ENCODE measurements around the gene ZNF106.

Gene ZNF106

GRCh38 chr15:42409011-42409410, 81.9 kb downstream of the ZNF106 start:
- H3K4me1 ChIP-seq (ENCODE audit: insufficient read depth, low read length, poor library complexity, severe bottlenecking) = no peaks in the 10 kb centered on the region
- H3K9me3 ChIP-seq (ENCODE audit: insufficient read depth, low read depth, low read length) = no peaks in the 10 kb centered on the region
- no peak overlapping the region for H3K9ac ChIP-seq (ENCODE audit: low read depth, low read length, poor library complexity, severe bottlenecking)
- no peak overlapping the region for H3K4me2 ChIP-seq (ENCODE audit: low read depth, low read length, poor library complexity, severe bottlenecking)
- peaks cover 4% of the 10 kb centered on the region; the same call in 1 of the 2 replicates for H3K36me3 ChIP-seq (ENCODE audit: insufficient read depth, low read length)
- no peaks in the 10 kb centered on the region for H3K9me2 ChIP-seq (replicated peaks; ENCODE audit: low read depth, low read length)
- no peak overlapping the region for H2AFZ ChIP-seq (ENCODE audit: low read length)
- H3K4me3 ChIP-seq (ENCODE audit: low read length, poor library complexity, severe bottlenecking) = no peak overlapping the region
- TF ChIP-seq CTCF (conservative IDR thresholded peaks at IDR 0.05; ENCODE audit: low read length) (no peak), EZH2phosphoT487 (IDR thresholded peaks at IDR 0.05; ENCODE audit: borderline replicate concordance) (no peak)
- H3F3A ChIP-seq (ENCODE audit: low read depth) = no peaks in the 10 kb centered on the region
- no peaks in the 10 kb centered on the region for H3K79me2 ChIP-seq (ENCODE audit: insufficient read depth, low read length)
- no peaks in the 10 kb centered on the region for H3K27me3 ChIP-seq (ENCODE audit: insufficient read depth, low read length, poor library complexity, severe bottlenecking)
- H4K20me1 ChIP-seq (ENCODE audit: insufficient read depth, low read length, poor library complexity, severe bottlenecking) = no peaks in the 10 kb centered on the region

GRCh38 chr15:42408178-42408577, 82.8 kb downstream of the ZNF106 start:
- no peaks in the 10 kb centered on the region for H3K9me3 ChIP-seq (ENCODE audit: insufficient read depth, low read depth, low read length)
- H3K4me1 ChIP-seq (ENCODE audit: insufficient read depth, low read length, poor library complexity, severe bottlenecking) = peaks cover 5% of the 10 kb centered on the region
- H3K36me3 ChIP-seq (ENCODE audit: insufficient read depth, low read length) = peaks cover 4% of the 10 kb centered on the region; the same call in 1 of the 2 replicates
- H3K27me3 ChIP-seq (ENCODE audit: insufficient read depth, low read length, poor library complexity, severe bottlenecking) = no peaks in the 10 kb centered on the region
- TF ChIP-seq CTCF (conservative IDR thresholded peaks at IDR 0.05; ENCODE audit: low read length) (no peak), EZH2phosphoT487 (IDR thresholded peaks at IDR 0.05; ENCODE audit: borderline replicate concordance) (no peak)
- no peaks in the 10 kb centered on the region for H3K79me2 ChIP-seq (ENCODE audit: insufficient read depth, low read length)
- H3K9ac ChIP-seq (ENCODE audit: low read depth, low read length, poor library complexity, severe bottlenecking) = no peak overlapping the region
- H4K20me1 ChIP-seq (ENCODE audit: insufficient read depth, low read length, poor library complexity, severe bottlenecking) = no peaks in the 10 kb centered on the region
- H3K4me2 ChIP-seq (ENCODE audit: low read depth, low read length, poor library complexity, severe bottlenecking) = no peak overlapping the region
- H2AFZ ChIP-seq (ENCODE audit: low read length) = no peak overlapping the region
- no peaks in the 10 kb centered on the region for H3K9me2 ChIP-seq (replicated peaks; ENCODE audit: low read depth, low read length)
- no peak overlapping the region for H3K4me3 ChIP-seq (ENCODE audit: low read length, poor library complexity, severe bottlenecking)
- no peaks in the 10 kb centered on the region for H3F3A ChIP-seq (ENCODE audit: low read depth)

- H3K9me2 ChIP-seq (replicated peaks; ENCODE audit: low read depth, low read length) = no peaks in the 10 kb centered on the region
- H3K4me1 ChIP-seq (ENCODE audit: insufficient read depth, low read length, poor library complexity, severe bottlenecking) = peaks cover 24% of the 10 kb centered on the region
- no peaks in the 10 kb centered on the region for H3K79me2 ChIP-seq (ENCODE audit: insufficient read depth, low read length)
- no peaks in the 10 kb centered on the region for H3F3A ChIP-seq (ENCODE audit: low read depth)
- H3K9ac ChIP-seq (ENCODE audit: low read depth, low read length, poor library complexity, severe bottlenecking) = no peak overlapping the region
- H3K36me3 ChIP-seq (ENCODE audit: insufficient read depth, low read length) = no peaks in the 10 kb centered on the region
- H2AFZ ChIP-seq (ENCODE audit: low read length) = no peak overlapping the region
- no peaks in the 10 kb centered on the region for H3K27me3 ChIP-seq (ENCODE audit: insufficient read depth, low read length, poor library complexity, severe bottlenecking)
- H3K4me2 ChIP-seq (ENCODE audit: low read depth, low read length, poor library complexity, severe bottlenecking) = no peak overlapping the region
- H4K20me1 ChIP-seq (ENCODE audit: insufficient read depth, low read length, poor library complexity, severe bottlenecking) = no peaks in the 10 kb centered on the region
- H3K4me3 ChIP-seq (ENCODE audit: low read length, poor library complexity, severe bottlenecking) = no peak overlapping the region
- no peaks in the 10 kb centered on the region for H3K9me3 ChIP-seq (ENCODE audit: insufficient read depth, low read depth, low read length)
- TF ChIP-seq EZH2phosphoT487 (IDR thresholded peaks at IDR 0.05; ENCODE audit: borderline replicate concordance) (no peak), CTCF (conservative IDR thresholded peaks at IDR 0.05; ENCODE audit: low read length) (no peak)
Observed at GRCh38 chr15:42405863-42406482, 85.0 kb downstream of the ZNF106 start.
